Left ventricle myocardium superior (tissue), 1 donor: ENCODE data around the gene SRGAP3. TPM values are rescaled to one million over a fixed set of nuclear protein-coding genes. Genes with fewer than 3 reads are reported as not detected.

ENCODE experiments used
- ATAC-seq: fragments of 200-7000 bp; cut with Tn5 transposase; one replicate; pipeline ENCODE4 v1.9.1; 2020; ENCODE audit warnings: mild to moderate bottlenecking, moderate library complexity
- DNase-seq: peaks from one replicate; pipeline ENCODE4 v3.0.0-alpha.2; 2020
- intact Hi-C: fragments of 100-400 bp; cut with micrococcal nuclease; formaldehyde crosslinking; loops from one replicate; pipeline ENCODE4 v1.11.0; 2022
- total RNA-seq: library from RNA; stranded (reverse); fragmentation: NEBNext Ultra II Directional; extraction: Animal tissue kit (Norgen Biotek cat#: 25700); gene quantifications from one replicate; pipeline ENCODE4 v1.2.1, GENCODE V29; 2021
- donor health status: DM: no; HTN: yes; CAD: no; lungs with severe emphysema.

The SRGAP3 gene
- total RNA-seq, 1 donor from 2014 or later = 6.4 TPM

GRCh38 chr3:9257092-9257491, 7.6 kb upstream of the SRGAP3 start:
- ATAC-seq (no peak), DNase-seq (no peak)
- intact Hi-C loops = no loop called here

GRCh38 chr3:9255976-9256375, 6.5 kb upstream of the SRGAP3 start:
- DNase-seq (no peak), ATAC-seq (no peak)
- intact Hi-C loops = no loop called here

GRCh38 chr3:9254764-9255163, 5.3 kb upstream of the SRGAP3 start:
- intact Hi-C loops = no loop called here
- ATAC-seq = no peak

GRCh38 chr3:9253327-9253726, 3.9 kb upstream of the SRGAP3 start:
- ATAC-seq (no peak), DNase-seq (no peak)
- intact Hi-C loops = no loop called here

More at GRCh38 chr3:9254764-9255163, 5.3 kb upstream of the SRGAP3 start:
- DNase-seq = no peak

GRCh38 chr3:9251055-9251786, 1.8 kb upstream of the SRGAP3 start:
- intact Hi-C loops = no loop called here
- DNase-seq = peak; percentile 76
- ATAC-seq = peak; percentile 89

- DNase-seq = no peak
- intact Hi-C loops = no loop called here
- ATAC-seq = peak; percentile 16
These were observed 790 bp upstream of the SRGAP3 start for GRCh38 chr3:9250236-9250635.

- no peak for ATAC-seq
- intact Hi-C loops = no loop called here
- no peak for DNase-seq
These were observed 749 bp downstream of the SRGAP3 start for GRCh38 chr3:9248522-9249271.

- intact Hi-C loops = no loop called here
- no peak for ATAC-seq
- no peak for DNase-seq
These were observed 1.4 kb downstream of the SRGAP3 start for GRCh38 chr3:9247941-9248521.

- no peak for DNase-seq
- no peak for ATAC-seq
- intact Hi-C loops = no loop called here
These were observed 2.0 kb downstream of the SRGAP3 start for GRCh38 chr3:9247361-9247940.

GRCh38 chr3:9246189-9246588, 3.3 kb downstream of the SRGAP3 start:
- DNase-seq (no peak), ATAC-seq (no peak)
- intact Hi-C loops = no loop called here

GRCh38 chr3:9244495-9245183, 4.8 kb downstream of the SRGAP3 start:
- intact Hi-C loops = no loop called here
- ATAC-seq = no peak
- no peak for DNase-seq

GRCh38 chr3:9241956-9242355, 7.5 kb downstream of the SRGAP3 start:
- no peak for DNase-seq
- no peak for ATAC-seq
- intact Hi-C loops = no loop called here

GRCh38 chr3:9239680-9240079, 9.8 kb downstream of the SRGAP3 start:
- no peak for ATAC-seq
- DNase-seq = no peak
- intact Hi-C loops = no loop called here

- ATAC-seq (peak; percentile 41), DNase-seq (no peak)
- intact Hi-C loops = no loop called here
These were observed 10.6 kb downstream of the SRGAP3 start for GRCh38 chr3:9238721-9239295.

- DNase-seq = no peak
- intact Hi-C loops = no loop called here
- no peak for ATAC-seq
These were observed 11.2 kb downstream of the SRGAP3 start for GRCh38 chr3:9238276-9238675.

- DNase-seq (no peak), ATAC-seq (no peak)
- intact Hi-C loops = no loop called here
These were observed 15.4 kb downstream of the SRGAP3 start for GRCh38 chr3:9233814-9234600.

- DNase-seq = no peak
- intact Hi-C loops = no loop called here
- no peak for ATAC-seq
These were observed 16.3 kb downstream of the SRGAP3 start for GRCh38 chr3:9233101-9233500.

GRCh38 chr3:9231937-9232336, 17.5 kb downstream of the SRGAP3 start:
- intact Hi-C loops = no loop called here
- ATAC-seq (no peak), DNase-seq (no peak)
